ENCODE data around the gene MATCAP1.

The MATCAP1 gene

GRCh38 chr16:67155295-67156142, 28.2 kb downstream of the MATCAP1 start:
- DNase-seq, result peak; percentile 63

- no peak for DNase-seq
Measured at GRCh38 chr16:67154578-67155294, 29.0 kb downstream of the MATCAP1 start.

GRCh38 chr16:67151431-67152097, 32.2 kb downstream of the MATCAP1 start:
- no peak for DNase-seq

- peak; percentile 51 for DNase-seq
Measured at GRCh38 chr16:67150833-67151396, 32.8 kb downstream of the MATCAP1 start, which contains the start of gene B3GNT9. TSS of gene B3GNT9 (minus strand) at chr16:67150998. CDS start at chr16:67150485, 513 bp downstream.

GRCh38 chr16:67150047-67150832, 33.5 kb downstream of the MATCAP1 start:
- peak; percentile 7 for DNase-seq

GRCh38 chr16:67149276-67150046, 34.3 kb downstream of the MATCAP1 start:
- DNase-seq, result no peak

GRCh38 chr16:67148656-67149275, 35.0 kb downstream of the MATCAP1 start:
- DNase-seq, result no peak

- no peak for DNase-seq
Measured at GRCh38 chr16:67148221-67148620, 35.5 kb downstream of the MATCAP1 start.

GRCh38 chr16:67147437-67148140, 36.2 kb downstream of the MATCAP1 start:
- DNase-seq, result no peak

- DNase-seq, result no peak
Measured at GRCh38 chr16:67146523-67147357, 37.0 kb downstream of the MATCAP1 start.

GRCh38 chr16:67145746-67146145, 38.0 kb downstream of the MATCAP1 start:
- DNase-seq, result no peak

GRCh38 chr16:67144943-67145342, 38.8 kb downstream of the MATCAP1 start:
- no peak for DNase-seq

- DNase-seq, result no peak
Measured at GRCh38 chr16:67142342-67142741, 41.4 kb downstream of the MATCAP1 start.

- DNase-seq, result no peak
Measured at GRCh38 chr16:67141391-67141790, 42.4 kb downstream of the MATCAP1 start.

- peak; percentile 2 for DNase-seq
Measured at GRCh38 chr16:67137605-67138004, 46.2 kb downstream of the MATCAP1 start.

- no peak for DNase-seq
Measured at GRCh38 chr16:67129422-67129821, 54.3 kb downstream of the MATCAP1 start.

- DNase-seq, result no peak
Measured at GRCh38 chr16:67128887-67129286, 54.9 kb downstream of the MATCAP1 start.

- DNase-seq, result no peak
Measured at GRCh38 chr16:67128417-67128816, 55.3 kb downstream of the MATCAP1 start.

All from NCI-H1105 treated with DMSO at 0.1 percent for 48 hours (cell line).